ENCODE results near the gene CCDC137.

GRCh38 chr17:81655378-81656117 lies 11.0 kb upstream of the CCDC137 start:
- TF ChIP-seq EZH2 (IDR thresholded peaks at IDR 0.05; ENCODE audit: borderline replicate concordance, low read depth, low read length, severe bottlenecking) (no peak), POLR2A (IDR thresholded peaks at IDR 0.05; ENCODE audit: low read depth, low read length) (no peak), CTCF (IDR thresholded peaks at IDR 0.05; ENCODE audit: extremely low read depth in 1 of 2, insufficient read depth in 1 of 2, low read depth in 1 of 2, low read length in 2 of 2) (no peak), FOS (IDR thresholded peaks at IDR 0.05; ENCODE audit: borderline replicate concordance, insufficient read depth, low read length) (no peak)
